OCI-LY7 (cell line): Measurements from ENCODE around the gene WLS. TPM values are rescaled to one million over a fixed set of nuclear protein-coding genes. Genes with fewer than 3 reads are reported as not detected.

Experiments used
- BruUV-seq: library from RNA; stranded (reverse); fragments of 400-500 nt; replicated peaks from 2 replicates; lab custom pipeline; 2021; lab: Mats Ljungman, UMichigan
- CTCF ChIA-PET: fragments of 300-600 bp; sonication (Branson Sonifier 250); formaldehyde crosslinking; loops from one replicate; lab custom pipeline; 2022; ENCODE audit warnings: antibody characterized with exemption; ENCODE audit not compliant: unreplicated experiment; lab: Charles Lee
- POLR2A ChIA-PET: fragments of 300-600 bp; sonication (Branson Sonifier 250); formaldehyde crosslinking; loops from one replicate; lab custom pipeline; 2022; ENCODE audit warnings: antibody characterized with exemption; lab: Charles Lee
- DNase-seq: peaks from one replicate; pipeline ENCODE4 v3.0.0-alpha.2; 2015; ENCODE audit warnings: low spot score
- H2AFZ ChIP-seq: fragments of 200-600 bp; sonication (generic), shearing (Covaris generic); 2 replicates; pipeline ENCODE4 v1.6.1; 2014; ENCODE audit warnings: mild to moderate bottlenecking, antibody characterized with exemption, low read length, moderate library complexity
- H3K27ac ChIP-seq: fragments of 200-600 bp; sonication (generic); 2 replicates; pipeline ENCODE4 v1.5.1; 2014; ENCODE audit warnings: mixed run types, low read depth, mild to moderate bottlenecking, moderate library complexity, low read length, inconsistent platforms; ENCODE audit not compliant: poor library complexity, severe bottlenecking
- H3K36me3 ChIP-seq: fragments of 200-600 bp; sonication (generic); 2 replicates; pipeline ENCODE4 v1.6.1; 2014; ENCODE audit warnings: mild to moderate bottlenecking, antibody characterized with exemption, low read length, moderate library complexity, mixed read lengths; ENCODE audit not compliant: insufficient read depth
- H3K4me1 ChIP-seq: fragments of 200-600 bp; sonication (generic); 2 replicates; pipeline ENCODE4 v1.5.1; 2014; ENCODE audit warnings: mild to moderate bottlenecking, low read length; ENCODE audit not compliant: insufficient read depth, poor library complexity, severe bottlenecking
- H3K4me2 ChIP-seq: fragments of 200-600 bp; sonication (generic); 2 replicates; pipeline ENCODE4 v1.6.1; 2014; ENCODE audit warnings: mild to moderate bottlenecking, low read length
- H3K4me3 ChIP-seq: fragments of 200-600 bp; sonication (generic); 2 replicates; pipeline ENCODE4 v1.5.1; 2014; ENCODE audit warnings: mild to moderate bottlenecking, low read depth, low read length; ENCODE audit not compliant: poor library complexity, severe bottlenecking
- H3K79me2 ChIP-seq: fragments of 200-600 bp; sonication (generic); 2 replicates; pipeline ENCODE4 v1.6.1; 2016; ENCODE audit warnings: low read depth, mild to moderate bottlenecking, low read length, moderate library complexity, mixed read lengths; ENCODE audit not compliant: insufficient read depth
- H3K9me2 ChIP-seq: fragments of 200-600 bp; sonication (generic); 2 replicates; pipeline ENCODE4 v1.6.1; 2016; ENCODE audit warnings: mild to moderate bottlenecking, low read length, mixed read lengths; ENCODE audit not compliant: insufficient read depth
- H3K9me3 ChIP-seq: fragments of 200-600 bp; sonication (generic); 2 replicates; pipeline ENCODE4 v1.6.1; 2014; ENCODE audit warnings: mild to moderate bottlenecking, mixed run types, low read length, mixed read lengths
- H4K20me1 ChIP-seq: fragments of 200-600 bp; sonication (generic); 2 replicates; pipeline ENCODE4 v1.6.1; 2014; ENCODE audit warnings: mild to moderate bottlenecking, antibody characterized with exemption, low read length, moderate library complexity, mixed read lengths; ENCODE audit not compliant: insufficient read depth
- EZH2phosphoT487 ChIP-seq: fragments of 200-600 bp; sonication (generic); IDR thresholded peaks from 2 replicates; pipeline ENCODE4 v1.6.1; 2018; ENCODE audit warnings: low read depth, borderline replicate concordance, mild to moderate bottlenecking, mixed run types, antibody characterized with exemption, low read length, moderate library complexity, mixed read lengths
- intact Hi-C: fragments of 100-400 bp; cut with micrococcal nuclease; formaldehyde crosslinking; loops from one replicate; pipeline ENCODE4 v1.10.0; 2022; ENCODE audit not compliant: unreplicated experiment
- total RNA-seq, 2 experiments: library from RNA; depleted of rRNA in 1 of 2; stranded (reverse); fragments of >200 nt in 1 of 2; shearing (Covaris generic) in 1 of 2; gene quantifications; 2 replicates each; pipeline ENCODE4 v1.2.3, GENCODE V29; 2014 to 2022
- TF ChIP-seq, protein P1 (sequence below): fragments of 200-600 bp; sonication (generic); conservative IDR thresholded peaks from 2 replicates; pipeline ENCODE4 v1.5.1; 2014; ENCODE audit warnings: mild to moderate bottlenecking, antibody characterized with exemption, low read length, moderate library complexity, mixed read lengths

WLS gene
- total RNA-seq, 2 experiments from 2014 or later: not detected

GRCh38 chr1:68183895-68184294, 48.4 kb downstream of the WLS start:
- Histone ChIP-seq H3K36me3 (no peaks in the 10 kb centered on the region), H2AFZ (no peak overlapping the region), H3K4me2 (no peak overlapping the region), H3K9me3 (no peaks in the 10 kb centered on the region), H3K27ac (no peak overlapping the region), H3K4me1 (peaks cover 5% of the 10 kb centered on the region), H4K20me1 (no peaks in the 10 kb centered on the region), H3K4me3 (no peak overlapping the region), H3K9me2 (no peaks in the 10 kb centered on the region), H3K79me2 (no peaks in the 10 kb centered on the region)
- BruUV-seq: no TSS peak
- intact Hi-C loops: no loop called here
- POLR2A ChIA-PET: interaction anchor here (0.7 kb wide), 1 partner anchor 10 kb away, joined by 3 read pairs; no protein-coding TSS in a partner anchor
- CTCF ChIA-PET: no interaction called here
- TF ChIP-seq, protein P1, sequence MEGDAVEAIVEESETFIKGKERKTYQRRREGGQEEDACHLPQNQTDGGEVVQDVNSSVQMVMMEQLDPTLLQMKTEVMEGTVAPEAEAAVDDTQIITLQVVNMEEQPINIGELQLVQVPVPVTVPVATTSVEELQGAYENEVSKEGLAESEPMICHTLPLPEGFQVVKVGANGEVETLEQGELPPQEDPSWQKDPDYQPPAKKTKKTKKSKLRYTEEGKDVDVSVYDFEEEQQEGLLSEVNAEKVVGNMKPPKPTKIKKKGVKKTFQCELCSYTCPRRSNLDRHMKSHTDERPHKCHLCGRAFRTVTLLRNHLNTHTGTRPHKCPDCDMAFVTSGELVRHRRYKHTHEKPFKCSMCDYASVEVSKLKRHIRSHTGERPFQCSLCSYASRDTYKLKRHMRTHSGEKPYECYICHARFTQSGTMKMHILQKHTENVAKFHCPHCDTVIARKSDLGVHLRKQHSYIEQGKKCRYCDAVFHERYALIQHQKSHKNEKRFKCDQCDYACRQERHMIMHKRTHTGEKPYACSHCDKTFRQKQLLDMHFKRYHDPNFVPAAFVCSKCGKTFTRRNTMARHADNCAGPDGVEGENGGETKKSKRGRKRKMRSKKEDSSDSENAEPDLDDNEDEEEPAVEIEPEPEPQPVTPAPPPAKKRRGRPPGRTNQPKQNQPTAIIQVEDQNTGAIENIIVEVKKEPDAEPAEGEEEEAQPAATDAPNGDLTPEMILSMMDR: no peak
- TF ChIP-seq EZH2phosphoT487: no peak
- no peak for DNase-seq

DNA sequence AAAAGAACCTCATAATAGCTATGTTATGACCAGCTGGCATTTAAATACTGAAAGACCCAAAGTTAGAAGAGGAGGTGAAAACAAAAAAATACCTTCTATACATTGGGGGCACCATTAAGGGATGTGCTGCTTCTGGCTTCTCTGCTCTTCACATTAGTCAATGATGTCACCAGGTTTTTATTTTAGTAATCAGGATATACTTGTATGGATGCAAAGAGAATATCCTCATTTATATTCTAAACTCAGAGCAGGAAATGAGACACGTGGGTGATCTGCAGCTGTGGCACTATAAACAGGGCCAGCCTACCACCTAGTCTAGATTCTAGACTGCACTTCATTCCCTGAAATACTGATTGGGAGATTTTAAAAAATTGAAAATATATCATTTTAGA, 51.2 kb downstream of the WLS start:
- H3K4me1 ChIP-seq: peaks cover 5% of the 10 kb centered on the region
- ChIA-PET CTCF (no interaction called here), POLR2A (interaction anchor here (0.9 kb wide), 1 partner anchor 25 kb away, joined by 5 read pairs; no protein-coding TSS in a partner anchor)
- intact Hi-C loops: no loop called here
- H3K27ac ChIP-seq: no peak overlapping the region
- no peaks in the 10 kb centered on the region for H3K79me2 ChIP-seq
- H2AFZ ChIP-seq: no peak overlapping the region
- no peak overlapping the region for H3K4me2 ChIP-seq
- TF ChIP-seq EZH2phosphoT487: no peak
- TF ChIP-seq, protein P1: no peak
- H3K4me3 ChIP-seq: no peak overlapping the region
- H3K9me2 ChIP-seq: no peaks in the 10 kb centered on the region
- no peaks in the 10 kb centered on the region for H3K9me3 ChIP-seq
- no peaks in the 10 kb centered on the region for H4K20me1 ChIP-seq
- peak; percentile 13 for DNase-seq
- no TSS peak for BruUV-seq
- no peaks in the 10 kb centered on the region for H3K36me3 ChIP-seq

- Histone ChIP-seq H3K9me2 (no peaks in the 10 kb centered on the region), H4K20me1 (no peaks in the 10 kb centered on the region), H3K4me3 (no peak overlapping the region), H3K79me2 (no peaks in the 10 kb centered on the region), H2AFZ (no peak overlapping the region), H3K4me2 (no peak overlapping the region), H3K4me1 (peaks cover 5% of the 10 kb centered on the region), H3K36me3 (no peaks in the 10 kb centered on the region), H3K9me3 (no peaks in the 10 kb centered on the region), H3K27ac (no peak overlapping the region)
- no TSS peak for BruUV-seq
- POLR2A ChIA-PET: interaction anchor here (0.9 kb wide), 1 partner anchor 24 kb away, joined by 5 read pairs; no protein-coding TSS in a partner anchor
- DNase-seq: no peak
- TF ChIP-seq, protein P1: no peak
- TF ChIP-seq EZH2phosphoT487: no peak
- CTCF ChIA-PET: no interaction called here
- intact Hi-C loops: no loop called here
Measured at GRCh38 chr1:68180441-68181164, 51.7 kb downstream of the WLS start.
